GM19238 (cell line): ENCODE measurements around the gene HAGH.

Experiments used
- DNase-seq: peaks from one replicate; pipeline ENCODE4 v3.0.0; 2011; ENCODE audit warnings: low spot score; ENCODE audit not compliant: insufficient read length

HAGH gene

DNA sequence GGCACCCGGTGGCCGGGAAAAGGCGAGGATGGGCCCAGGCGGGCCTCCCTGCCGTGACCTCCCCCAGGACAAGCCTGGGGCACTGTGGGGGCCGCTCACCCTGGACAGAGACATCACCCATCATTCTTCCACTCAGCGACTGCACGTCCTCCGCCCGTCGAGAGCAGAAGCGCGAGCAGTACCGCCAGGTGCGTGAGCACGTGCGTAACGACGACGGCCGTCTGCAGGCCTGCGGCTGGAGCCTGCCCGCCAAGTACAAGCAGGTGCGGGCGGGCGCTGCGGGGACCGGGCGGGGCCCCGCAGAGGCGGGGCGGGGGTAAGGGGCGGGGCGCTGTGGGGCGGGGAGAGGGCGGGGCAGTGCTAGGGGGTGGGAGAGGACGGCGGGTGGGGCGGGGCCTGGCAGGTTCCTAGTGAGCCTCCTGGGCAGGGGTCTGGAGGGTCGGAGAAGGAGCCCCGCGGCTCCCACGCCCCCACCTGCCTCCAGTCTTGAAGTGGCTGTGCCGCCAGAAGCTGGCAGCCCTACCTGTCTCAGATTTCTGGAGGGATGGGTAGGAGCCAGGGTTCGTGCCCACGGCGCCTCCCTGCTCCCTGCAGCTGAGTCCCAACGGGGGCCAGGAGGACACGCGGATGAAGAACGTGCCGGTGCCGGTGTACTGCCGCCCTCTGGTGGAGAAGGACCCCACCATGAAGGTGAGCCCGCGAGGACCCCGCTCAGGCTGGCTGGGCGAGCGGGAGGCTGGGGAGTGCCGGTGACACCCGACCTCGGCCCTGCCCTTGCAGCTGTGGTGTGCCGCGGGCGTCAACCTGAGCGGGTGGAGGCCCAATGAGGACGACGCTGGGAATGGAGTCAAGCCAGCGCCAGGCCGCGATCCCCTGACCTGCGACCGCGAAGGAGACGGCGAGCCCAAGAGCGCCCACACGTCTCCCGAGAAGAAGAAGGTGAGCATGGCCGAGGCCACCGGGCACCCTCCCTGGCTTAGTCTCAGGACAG lies 62.8 kb downstream of the HAGH start:
- DNase-seq: no peak

DNA sequence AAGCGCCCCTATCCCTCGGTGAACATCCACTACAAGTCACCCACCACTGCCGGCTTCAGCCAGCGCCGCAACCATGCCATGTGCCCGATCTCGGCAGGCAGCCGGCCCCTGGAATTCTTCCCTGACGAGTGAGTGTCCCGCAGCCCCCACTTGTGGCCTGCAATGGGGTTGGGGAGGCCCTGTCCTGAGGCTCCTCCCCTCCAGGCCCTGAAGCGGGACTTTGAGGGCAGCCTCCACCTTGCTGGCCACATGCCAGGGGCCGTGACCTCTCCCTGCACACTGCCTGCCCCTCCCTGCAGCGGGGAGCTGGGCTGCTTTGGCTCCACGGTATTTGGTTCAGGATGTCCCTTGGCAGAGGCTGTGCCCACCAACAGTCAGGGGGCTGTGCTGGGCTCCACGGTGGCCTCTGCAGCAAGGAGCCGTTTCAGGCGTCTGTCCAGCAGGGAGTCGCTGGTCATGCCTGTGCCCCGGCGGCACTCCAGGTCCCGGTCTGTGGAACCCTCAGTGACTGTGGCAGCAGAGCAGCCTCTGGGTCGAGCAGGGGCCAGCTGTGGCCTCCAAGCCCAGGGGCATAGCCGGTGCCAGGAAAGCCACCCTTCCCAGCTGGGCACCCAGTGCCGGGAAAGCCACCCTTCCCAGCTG lies 63.6 kb downstream of the HAGH start:
- DNase-seq: no peak

DNA sequence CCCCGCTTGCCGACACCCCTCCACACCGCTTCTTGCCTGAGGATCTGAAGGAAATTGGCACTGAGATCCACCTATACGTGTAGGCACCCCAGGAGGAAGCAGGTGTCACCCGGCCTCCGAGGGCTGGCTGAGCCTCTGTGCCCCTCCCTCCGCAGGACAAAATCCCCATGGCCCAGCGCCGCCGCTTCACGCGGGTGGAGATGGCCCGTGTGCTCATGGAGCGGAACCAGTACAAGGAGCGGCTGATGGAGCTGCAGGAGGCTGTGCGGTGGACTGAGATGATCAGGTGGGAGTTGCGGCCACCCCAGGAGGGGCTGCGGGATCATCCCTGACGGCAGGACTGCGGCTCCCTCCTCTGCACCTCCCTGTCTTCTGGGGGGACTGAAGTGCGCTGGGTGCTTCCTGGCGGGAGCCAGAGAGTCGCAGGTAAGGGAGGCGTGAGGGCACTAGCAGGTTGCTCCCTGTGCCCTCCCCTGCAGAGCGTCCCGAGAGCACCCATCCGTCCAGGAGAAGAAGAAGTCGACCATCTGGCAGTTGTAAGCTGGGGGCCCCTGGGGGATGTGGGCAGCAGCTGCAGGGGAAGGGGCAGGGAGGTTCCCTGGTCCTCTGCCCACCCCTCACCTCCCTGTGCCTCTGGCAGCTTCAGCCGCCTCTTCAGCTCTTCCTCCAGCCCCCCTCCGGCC lies 64.3 kb downstream of the HAGH start:
- no peak for DNase-seq

DNA sequence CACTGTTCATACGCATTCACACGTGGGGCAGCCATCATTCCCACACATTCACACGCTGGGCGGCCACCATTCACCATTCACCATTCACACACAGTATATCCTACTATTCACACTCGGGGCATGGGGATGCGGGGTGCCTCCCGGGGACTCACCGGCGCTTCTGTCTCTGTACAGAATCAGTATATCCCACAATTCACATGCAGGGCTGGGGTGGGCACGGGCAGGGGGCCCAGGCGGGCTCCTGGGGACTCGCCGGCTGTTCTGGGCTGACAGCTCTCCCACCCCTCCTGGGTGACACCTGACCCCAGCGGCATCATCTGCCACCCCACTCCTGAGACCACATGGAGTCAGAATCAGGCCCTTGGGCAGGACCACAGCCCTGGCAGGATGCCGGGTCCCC lies 64.9 kb downstream of the HAGH start:
- DNase-seq: no peak

GRCh38 chr16:1760911-1761310 lies 65.7 kb downstream of the HAGH start:
- no peak for DNase-seq

- DNase-seq: no peak
Measured at GRCh38 chr16:1759511-1759910, 67.1 kb downstream of the HAGH start.

GRCh38 chr16:1758923-1759322 lies 67.7 kb downstream of the HAGH start:
- DNase-seq: no peak

- DNase-seq: no peak
Measured at GRCh38 chr16:1757714-1758461, 68.7 kb downstream of the HAGH start.
